ENCODE data around the gene AGAP1.

Gene AGAP1

GRCh38 chr2:235511187-235511661, 17.4 kb downstream of the AGAP1 start:
- DNase-seq: no peak

- no peak for DNase-seq
These were observed 18.2 kb downstream of the AGAP1 start for GRCh38 chr2:235511751-235512698.

GRCh38 chr2:235512699-235513053, 18.8 kb downstream of the AGAP1 start:
- no peak for DNase-seq

GRCh38 chr2:235513984-235514626, 20.3 kb downstream of the AGAP1 start:
- no peak for DNase-seq

- DNase-seq: no peak
These were observed 21.0 kb downstream of the AGAP1 start for GRCh38 chr2:235514627-235515363.

- no peak for DNase-seq
These were observed 21.5 kb downstream of the AGAP1 start for GRCh38 chr2:235515364-235515742.

- no peak for DNase-seq
These were observed 22.0 kb downstream of the AGAP1 start for GRCh38 chr2:235515821-235516220.

- no peak for DNase-seq
These were observed 22.4 kb downstream of the AGAP1 start for GRCh38 chr2:235516257-235516656.

- no peak for DNase-seq
These were observed 24.7 kb downstream of the AGAP1 start for GRCh38 chr2:235518322-235519090.

GRCh38 chr2:235520787-235521186, 26.9 kb downstream of the AGAP1 start:
- DNase-seq: no peak

GRCh38 chr2:235521844-235522243, 28.0 kb downstream of the AGAP1 start:
- no peak for DNase-seq

GRCh38 chr2:235523021-235523420, 29.2 kb downstream of the AGAP1 start:
- DNase-seq: no peak

GRCh38 chr2:235523486-235524150, 29.8 kb downstream of the AGAP1 start:
- no peak for DNase-seq

GRCh38 chr2:235526166-235526565, 32.3 kb downstream of the AGAP1 start:
- no peak for DNase-seq

- no peak for DNase-seq
These were observed 34.1 kb downstream of the AGAP1 start for GRCh38 chr2:235527806-235528469.

- DNase-seq: no peak
These were observed 35.8 kb downstream of the AGAP1 start for GRCh38 chr2:235529621-235530020.

- no peak for DNase-seq
These were observed 36.9 kb downstream of the AGAP1 start for GRCh38 chr2:235530735-235531134.

GRCh38 chr2:235532307-235532706, 38.5 kb downstream of the AGAP1 start:
- DNase-seq: no peak

GRCh38 chr2:235533198-235533597, 39.4 kb downstream of the AGAP1 start:
- no peak for DNase-seq

GRCh38 chr2:235533616-235534385, 40.0 kb downstream of the AGAP1 start:
- no peak for DNase-seq
